ENCODE data around the gene GPR6. TPM values are rescaled to one million over a fixed set of nuclear protein-coding genes. Genes with fewer than 3 reads are reported as not detected.

The GPR6 gene
- total RNA-seq, 1 donor from 2014 or later = not detected

- intact Hi-C loops (cut with micrococcal nuclease) = no loop called here
- H3K36me3 Mint-ChIP-seq (ENCODE audit: low read depth) = no peaks in the 10 kb centered on the region
- H3K27me3 Mint-ChIP-seq = peaks cover 19% of the 10 kb centered on the region
- no peak overlapping the region for H3K27ac Mint-ChIP-seq
- H3K4me3 Mint-ChIP-seq = no peak overlapping the region
- peaks cover 4% of the 10 kb centered on the region for H3K9me3 Mint-ChIP-seq
- DNase-seq = no peak
- H3K4me1 Mint-ChIP-seq = no peaks in the 10 kb centered on the region
These were observed 329 bp upstream of the GPR6 start for GRCh38 chr6:109977791-109978173.

GRCh38 chr6:109979033-109979921 is 1.2 kb downstream of the GPR6 start:
- no peaks in the 10 kb centered on the region for H3K4me1 Mint-ChIP-seq
- no peak overlapping the region for H3K4me3 Mint-ChIP-seq
- peaks cover 19% of the 10 kb centered on the region for H3K27me3 Mint-ChIP-seq
- intact Hi-C loops (cut with micrococcal nuclease) = no loop called here
- H3K27ac Mint-ChIP-seq = no peak overlapping the region
- H3K9me3 Mint-ChIP-seq = peaks cover 4% of the 10 kb centered on the region
- no peak for DNase-seq
- no peaks in the 10 kb centered on the region for H3K36me3 Mint-ChIP-seq (ENCODE audit: low read depth)

GRCh38 chr6:109984410-109984809 is 6.3 kb downstream of the GPR6 start:
- no peaks in the 10 kb centered on the region for H3K36me3 Mint-ChIP-seq (ENCODE audit: low read depth)
- DNase-seq = no peak
- H3K27me3 Mint-ChIP-seq = peaks cover 8% of the 10 kb centered on the region
- no peak overlapping the region for H3K4me3 Mint-ChIP-seq
- H3K9me3 Mint-ChIP-seq = peaks cover 4% of the 10 kb centered on the region
- H3K4me1 Mint-ChIP-seq = no peaks in the 10 kb centered on the region
- intact Hi-C loops (cut with micrococcal nuclease) = no loop called here
- H3K27ac Mint-ChIP-seq = no peak overlapping the region

- no peaks in the 10 kb centered on the region for H3K4me1 Mint-ChIP-seq
- H3K27me3 Mint-ChIP-seq = peaks cover 7% of the 10 kb centered on the region
- H3K4me3 Mint-ChIP-seq = no peak overlapping the region
- intact Hi-C loops (cut with micrococcal nuclease) = no loop called here
- no peaks in the 10 kb centered on the region for H3K36me3 Mint-ChIP-seq (ENCODE audit: low read depth)
- H3K27ac Mint-ChIP-seq = no peak overlapping the region
- no peaks in the 10 kb centered on the region for H3K9me3 Mint-ChIP-seq
- DNase-seq = no peak
These were observed 9.1 kb downstream of the GPR6 start for GRCh38 chr6:109987196-109987595.

GRCh38 chr6:109991201-109992101 is 13.3 kb downstream of the GPR6 start:
- H3K4me1 Mint-ChIP-seq = no peaks in the 10 kb centered on the region
- no peaks in the 10 kb centered on the region for H3K36me3 Mint-ChIP-seq (ENCODE audit: low read depth)
- H3K9me3 Mint-ChIP-seq = no peaks in the 10 kb centered on the region
- no peak overlapping the region for H3K4me3 Mint-ChIP-seq
- H3K27ac Mint-ChIP-seq = no peak overlapping the region
- DNase-seq = no peak
- intact Hi-C loops (cut with micrococcal nuclease) = no loop called here
- H3K27me3 Mint-ChIP-seq = peaks cover 9% of the 10 kb centered on the region

GRCh38 chr6:109998159-109998785 is 20.2 kb downstream of the GPR6 start:
- H3K27me3 Mint-ChIP-seq = peaks cover 7% of the 10 kb centered on the region
- DNase-seq = no peak
- no peaks in the 10 kb centered on the region for H3K36me3 Mint-ChIP-seq (ENCODE audit: low read depth)
- intact Hi-C loops (cut with micrococcal nuclease) = no loop called here
- H3K4me1 Mint-ChIP-seq = no peaks in the 10 kb centered on the region
- no peaks in the 10 kb centered on the region for H3K9me3 Mint-ChIP-seq
- no peak overlapping the region for H3K4me3 Mint-ChIP-seq
- no peak overlapping the region for H3K27ac Mint-ChIP-seq

- Mint-ChIP-seq H3K27me3 (peaks cover 10% of the 10 kb centered on the region), H3K9me3 (no peaks in the 10 kb centered on the region), H3K4me1 (no peaks in the 10 kb centered on the region), H3K27ac (no peak overlapping the region), H3K36me3 (ENCODE audit: low read depth) (no peaks in the 10 kb centered on the region), H3K4me3 (no peak overlapping the region)
- no peak for DNase-seq
- intact Hi-C loops (cut with micrococcal nuclease) = no loop called here
These were observed 21.6 kb downstream of the GPR6 start for GRCh38 chr6:109999740-110000139.

GRCh38 chr6:110002676-110003075 is 24.6 kb downstream of the GPR6 start:
- Mint-ChIP-seq H3K4me1 (no peaks in the 10 kb centered on the region), H3K27me3 (peaks cover 10% of the 10 kb centered on the region), H3K36me3 (ENCODE audit: low read depth) (no peaks in the 10 kb centered on the region), H3K27ac (no peak overlapping the region), H3K4me3 (no peak overlapping the region), H3K9me3 (no peaks in the 10 kb centered on the region)
- DNase-seq = no peak
- intact Hi-C loops (cut with micrococcal nuclease) = no loop called here

GRCh38 chr6:110013386-110013785 is 35.3 kb downstream of the GPR6 start:
- DNase-seq = no peak
- peaks cover 3% of the 10 kb centered on the region for H3K27me3 Mint-ChIP-seq
- intact Hi-C loops (cut with micrococcal nuclease) = no loop called here
- H3K27ac Mint-ChIP-seq = no peak overlapping the region
- no peaks in the 10 kb centered on the region for H3K9me3 Mint-ChIP-seq
- H3K36me3 Mint-ChIP-seq (ENCODE audit: low read depth) = no peaks in the 10 kb centered on the region
- no peak overlapping the region for H3K4me3 Mint-ChIP-seq
- H3K4me1 Mint-ChIP-seq = no peaks in the 10 kb centered on the region

GRCh38 chr6:110015206-110015605 is 37.1 kb downstream of the GPR6 start:
- no peaks in the 10 kb centered on the region for H3K36me3 Mint-ChIP-seq (ENCODE audit: low read depth)
- H3K9me3 Mint-ChIP-seq = no peaks in the 10 kb centered on the region
- H3K4me1 Mint-ChIP-seq = no peaks in the 10 kb centered on the region
- intact Hi-C loops (cut with micrococcal nuclease) = no loop called here
- H3K27ac Mint-ChIP-seq = no peak overlapping the region
- DNase-seq = no peak
- peaks cover 3% of the 10 kb centered on the region for H3K27me3 Mint-ChIP-seq
- H3K4me3 Mint-ChIP-seq = no peak overlapping the region

- intact Hi-C loops (cut with micrococcal nuclease) = no loop called here
These were observed 39.2 kb downstream of the GPR6 start for GRCh38 chr6:110017306-110017705.

GRCh38 chr6:110017946-110018345 is 39.8 kb downstream of the GPR6 start:
- peaks cover 2% of the 10 kb centered on the region for H3K27me3 Mint-ChIP-seq
- intact Hi-C loops (cut with micrococcal nuclease) = no loop called here
- H3K4me3 Mint-ChIP-seq = no peak overlapping the region
- no peak for DNase-seq
- no peak overlapping the region for H3K27ac Mint-ChIP-seq
- H3K4me1 Mint-ChIP-seq = peaks cover 11% of the 10 kb centered on the region
- no peaks in the 10 kb centered on the region for H3K36me3 Mint-ChIP-seq (ENCODE audit: low read depth)
- H3K9me3 Mint-ChIP-seq = no peaks in the 10 kb centered on the region

More at GRCh38 chr6:110017306-110017705, 39.2 kb downstream of the GPR6 start:
- Mint-ChIP-seq H3K4me3 (no peak overlapping the region), H3K36me3 (ENCODE audit: low read depth) (no peaks in the 10 kb centered on the region), H3K9me3 (no peaks in the 10 kb centered on the region), H3K27ac (no peak overlapping the region), H3K27me3 (peaks cover 2% of the 10 kb centered on the region), H3K4me1 (peaks cover 11% of the 10 kb centered on the region)
- no peak for DNase-seq

GRCh38 chr6:110018486-110018885 is 40.4 kb downstream of the GPR6 start:
- Mint-ChIP-seq H3K9me3 (no peaks in the 10 kb centered on the region), H3K27ac (no peak overlapping the region), H3K36me3 (ENCODE audit: low read depth) (no peaks in the 10 kb centered on the region), H3K4me1 (peaks cover 11% of the 10 kb centered on the region), H3K4me3 (no peak overlapping the region), H3K27me3 (peaks cover 2% of the 10 kb centered on the region)
- intact Hi-C loops (cut with micrococcal nuclease) = no loop called here
- no peak for DNase-seq

GRCh38 chr6:110020888-110021287 is 42.8 kb downstream of the GPR6 start:
- intact Hi-C loops (cut with micrococcal nuclease) = no loop called here
- H3K27me3 Mint-ChIP-seq = peaks cover 10% of the 10 kb centered on the region
- peaks cover 11% of the 10 kb centered on the region for H3K4me1 Mint-ChIP-seq
- no peaks in the 10 kb centered on the region for H3K9me3 Mint-ChIP-seq
- no peaks in the 10 kb centered on the region for H3K36me3 Mint-ChIP-seq (ENCODE audit: low read depth)
- no peak overlapping the region for H3K27ac Mint-ChIP-seq
- DNase-seq = no peak
- H3K4me3 Mint-ChIP-seq = no peak overlapping the region

Measured in activated CD4-positive, alpha-beta T cell treated with anti-CD3 and anti-CD28 coated beads, Interleukin-2, amount 10 ng/mL, durations not matched to agents 24 days and 14 days (primary cell).